SH-SY5Y (cell line): ENCODE data around the gene FABP7.

Experiments
- GATA2 ChIP-seq: IDR thresholded peaks from 2 replicates; pipeline ENCODE4 v1.6.1; 2011; ENCODE audit warnings: mild to moderate bottlenecking, low read depth, low read length
- GATA3 ChIP-seq: IDR thresholded peaks from 2 replicates; pipeline ENCODE4 v1.6.1; 2011; ENCODE audit warnings: low read depth, mild to moderate bottlenecking, low read length, moderate library complexity

DNA sequence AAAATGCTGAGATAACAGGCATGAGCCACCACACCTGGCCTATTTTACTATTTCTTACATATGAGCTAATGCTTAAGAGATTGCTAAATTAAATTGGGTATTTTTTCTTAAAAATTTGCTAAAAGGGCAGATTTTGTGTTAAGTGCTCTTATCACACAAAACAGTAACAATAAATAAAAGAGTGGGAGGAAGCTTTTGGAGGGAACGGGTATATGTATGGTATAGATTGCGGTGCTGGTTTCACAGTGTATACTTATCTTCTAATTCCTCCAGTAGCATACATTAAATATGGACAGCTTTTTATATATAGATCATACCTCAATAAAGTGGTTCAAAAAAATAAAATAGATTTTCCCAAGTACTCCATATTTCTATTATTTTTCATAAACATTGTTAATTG is 39.4 kb upstream of the FABP7 start:
- TF ChIP-seq GATA2: no peak
- TF ChIP-seq GATA3: no peak
